ENCODE measurements around the gene NPIPA5.

DNA sequence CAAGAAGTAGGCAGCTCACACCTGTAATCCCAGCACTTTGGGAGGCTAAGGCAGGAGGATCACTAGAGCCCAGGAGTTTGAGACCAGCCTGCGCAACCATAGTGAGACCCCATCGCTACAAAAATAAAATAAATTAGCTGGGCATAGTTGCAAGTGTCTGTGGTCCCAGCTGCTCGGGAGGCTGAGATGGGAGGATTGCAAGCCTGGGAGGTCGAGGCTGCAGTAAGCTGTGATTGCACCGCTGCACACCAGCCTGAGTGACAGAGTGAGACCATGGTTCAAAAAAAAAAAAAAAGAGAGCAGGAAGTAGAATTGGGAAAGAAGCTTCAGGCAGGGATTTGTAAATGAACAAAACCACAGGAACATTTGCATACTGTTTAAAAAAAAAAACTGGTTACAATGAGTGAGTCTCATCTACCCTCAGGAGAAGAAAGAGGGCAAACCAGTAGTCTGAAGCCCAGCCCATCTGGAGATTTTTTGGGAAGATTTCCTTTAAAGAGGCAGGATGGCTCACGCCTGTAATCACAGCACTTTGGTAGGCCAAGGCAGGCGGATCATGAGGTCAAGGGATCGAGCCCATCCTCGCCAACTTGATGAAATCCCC is 25.4 kb upstream of the NPIPA5 start:
- TF ChIP-seq, protein P1, sequence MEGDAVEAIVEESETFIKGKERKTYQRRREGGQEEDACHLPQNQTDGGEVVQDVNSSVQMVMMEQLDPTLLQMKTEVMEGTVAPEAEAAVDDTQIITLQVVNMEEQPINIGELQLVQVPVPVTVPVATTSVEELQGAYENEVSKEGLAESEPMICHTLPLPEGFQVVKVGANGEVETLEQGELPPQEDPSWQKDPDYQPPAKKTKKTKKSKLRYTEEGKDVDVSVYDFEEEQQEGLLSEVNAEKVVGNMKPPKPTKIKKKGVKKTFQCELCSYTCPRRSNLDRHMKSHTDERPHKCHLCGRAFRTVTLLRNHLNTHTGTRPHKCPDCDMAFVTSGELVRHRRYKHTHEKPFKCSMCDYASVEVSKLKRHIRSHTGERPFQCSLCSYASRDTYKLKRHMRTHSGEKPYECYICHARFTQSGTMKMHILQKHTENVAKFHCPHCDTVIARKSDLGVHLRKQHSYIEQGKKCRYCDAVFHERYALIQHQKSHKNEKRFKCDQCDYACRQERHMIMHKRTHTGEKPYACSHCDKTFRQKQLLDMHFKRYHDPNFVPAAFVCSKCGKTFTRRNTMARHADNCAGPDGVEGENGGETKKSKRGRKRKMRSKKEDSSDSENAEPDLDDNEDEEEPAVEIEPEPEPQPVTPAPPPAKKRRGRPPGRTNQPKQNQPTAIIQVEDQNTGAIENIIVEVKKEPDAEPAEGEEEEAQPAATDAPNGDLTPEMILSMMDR (IDR thresholded peaks at IDR 0.05) = no peak
- TF ChIP-seq POLR2A (IDR thresholded peaks at IDR 0.05) (no peak), EP300 (IDR thresholded peaks at IDR 0.05) (no peak)

Data from tibial nerve (tissue), 4 donors.